SK-N-SH (cell line): ENCODE measurements around the gene RPEL1.

Experiments used
- CTCF ChIP-seq: fragments of 200-600 bp; sonication (generic); IDR thresholded peaks from 2 replicates; pipeline ENCODE4 v1.6.1; 2017; ENCODE audit warnings: antibody characterized with exemption, mild to moderate bottlenecking, moderate library complexity
- EZH2phosphoT487 ChIP-seq: fragments of 200-600 bp; sonication (generic); IDR thresholded peaks from 2 replicates; pipeline ENCODE4 v1.6.1; 2017; ENCODE audit warnings: low read depth, mixed run types, mild to moderate bottlenecking, antibody characterized with exemption, moderate library complexity, borderline replicate concordance
- FOXJ3 ChIP-seq: sonication (generic); formaldehyde crosslinking; IDR thresholded peaks from 2 replicates; pipeline ENCODE4 v1.5.1; 2020; ENCODE audit warnings: mild to moderate bottlenecking, missing genetic modification reagents
- JUND ChIP-seq: IDR thresholded peaks from 2 replicates; pipeline ENCODE4 v1.4.0; 2012
- MXI1 ChIP-seq: IDR thresholded peaks from 2 replicates; pipeline ENCODE4 v1.6.1; 2012; ENCODE audit warnings: mild to moderate bottlenecking, low read depth, low read length, improper control_type of control experiment
- POLR2AphosphoS5 ChIP-seq: IDR thresholded peaks from 2 replicates; pipeline ENCODE4 v1.6.1; 2012; ENCODE audit warnings: low read depth, low read length
- RAD21 ChIP-seq: IDR thresholded peaks from 2 replicates; pipeline ENCODE4 v1.6.1; 2012; ENCODE audit warnings: mild to moderate bottlenecking, low read length
- RFX5 ChIP-seq: IDR thresholded peaks from 2 replicates; pipeline ENCODE4 v1.6.1; 2012; ENCODE audit warnings: mild to moderate bottlenecking, improper control_type of control experiment, low read length
- YY1 ChIP-seq: IDR thresholded peaks from 2 replicates; pipeline ENCODE4 v1.4.0; 2012; ENCODE audit warnings: low read depth, mild to moderate bottlenecking
- TF ChIP-seq, protein P1 (sequence below): fragments of 150-350 bp; IDR thresholded peaks from 2 replicates; pipeline ENCODE4 v1.6.1; 2017; ENCODE audit warnings: antibody characterized with exemption, low read length, low read depth, borderline replicate concordance

DNA sequence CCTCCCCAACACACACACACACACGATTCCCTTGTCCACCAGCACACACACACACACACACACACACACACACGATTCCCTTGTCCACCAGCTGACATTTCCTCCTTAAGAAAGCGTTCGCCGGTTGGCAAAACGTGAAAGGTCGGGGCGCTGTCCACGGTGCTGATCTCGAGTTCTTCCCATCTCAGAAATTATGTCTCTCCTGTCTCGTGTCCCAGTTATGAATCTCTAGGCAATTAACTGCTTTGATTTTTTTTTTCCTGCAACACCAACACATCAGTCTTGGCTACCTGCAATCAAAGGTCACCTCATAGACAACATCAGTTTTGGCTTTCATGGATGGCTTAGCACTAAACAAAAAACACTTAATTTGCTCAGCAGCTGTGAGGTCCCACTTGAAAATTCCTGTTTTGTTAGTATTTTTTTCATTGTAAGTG is 33.2 kb downstream of the RPEL1 start:
- TF ChIP-seq YY1 (no peak), CTCF (no peak), RAD21 (no peak), FOXJ3 (CRISPR knock-in tag) (no peak), EZH2phosphoT487 (no peak), MXI1 (no peak), JUND (no peak), POLR2AphosphoS5 (no peak), RFX5 (no peak)
- TF ChIP-seq, protein P1, sequence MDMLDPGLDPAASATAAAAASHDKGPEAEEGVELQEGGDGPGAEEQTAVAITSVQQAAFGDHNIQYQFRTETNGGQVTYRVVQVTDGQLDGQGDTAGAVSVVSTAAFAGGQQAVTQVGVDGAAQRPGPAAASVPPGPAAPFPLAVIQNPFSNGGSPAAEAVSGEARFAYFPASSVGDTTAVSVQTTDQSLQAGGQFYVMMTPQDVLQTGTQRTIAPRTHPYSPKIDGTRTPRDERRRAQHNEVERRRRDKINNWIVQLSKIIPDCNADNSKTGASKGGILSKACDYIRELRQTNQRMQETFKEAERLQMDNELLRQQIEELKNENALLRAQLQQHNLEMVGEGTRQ: no peak
